ENCODE data around the gene ANO2.
"Not testable (repeated sequence)": the region's sequence is repeated elsewhere in the genome, so short reads cannot be mapped to it uniquely, and the experiment has no call there.

The ANO2 gene

DNA sequence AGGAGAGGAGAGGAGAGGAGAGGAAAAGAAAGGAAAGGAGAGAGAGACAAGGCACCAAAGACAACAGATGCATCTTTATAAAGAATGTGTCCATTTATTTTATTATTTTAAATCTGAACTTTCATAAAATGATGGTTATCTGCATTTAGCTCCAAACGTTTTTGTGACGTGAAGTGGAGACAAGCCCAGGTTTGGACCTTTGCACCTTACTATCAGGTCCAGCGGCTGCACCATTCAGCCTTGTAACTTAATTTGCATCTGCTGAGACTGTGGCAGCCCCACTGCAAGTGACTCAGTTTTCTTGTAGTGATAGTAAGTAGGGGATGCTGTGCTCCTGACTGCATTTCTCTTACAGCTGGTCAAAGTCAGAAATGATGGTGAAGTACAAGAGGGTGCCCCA is 382.5 kb downstream of the ANO2 start:
- Histone ChIP-seq H3K4me3 (ENCODE audit: low read length) (no peak overlapping the region), H2AFZ (ENCODE audit: low read depth, low read length) (no peak overlapping the region), H3K27me3 (ENCODE audit: insufficient read depth, low read length) (no peaks in the 10 kb centered on the region), H3K9me3 (ENCODE audit: low read length) (peaks cover 4% of the 10 kb centered on the region), H3K36me3 (ENCODE audit: insufficient read depth, low read length) (no peaks in the 10 kb centered on the region), H3K4me1 (ENCODE audit: insufficient read depth, low read length) (peaks cover 12% of the 10 kb centered on the region)

DNA sequence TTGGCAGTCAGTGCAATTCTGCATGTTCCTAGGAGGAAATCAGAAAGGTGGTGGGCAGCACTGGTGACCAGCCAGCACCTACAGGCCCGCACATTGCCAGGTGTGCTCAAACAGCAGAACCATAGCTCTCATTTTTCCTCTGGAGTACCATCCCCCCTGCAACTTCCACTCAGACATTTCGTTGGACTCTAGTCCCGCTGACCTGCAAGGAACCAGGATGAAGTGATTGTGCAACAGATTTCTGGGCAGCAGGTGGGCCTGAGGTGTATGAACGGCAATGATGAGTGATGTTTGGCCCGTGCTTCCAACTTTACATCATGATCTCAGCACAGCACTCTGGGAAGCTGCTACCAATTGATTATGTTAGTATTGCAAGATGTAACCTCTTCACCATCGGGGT is 383.2 kb downstream of the ANO2 start:
- Histone ChIP-seq H3K36me3 (ENCODE audit: insufficient read depth, low read length) (no peaks in the 10 kb centered on the region), H2AFZ (ENCODE audit: low read depth, low read length) (no peak overlapping the region), H3K9me3 (ENCODE audit: low read length) (peaks cover 4% of the 10 kb centered on the region), H3K27me3 (ENCODE audit: insufficient read depth, low read length) (no peaks in the 10 kb centered on the region), H3K4me3 (ENCODE audit: low read length) (no peak overlapping the region), H3K4me1 (ENCODE audit: insufficient read depth, low read length) (peaks cover 12% of the 10 kb centered on the region)

DNA sequence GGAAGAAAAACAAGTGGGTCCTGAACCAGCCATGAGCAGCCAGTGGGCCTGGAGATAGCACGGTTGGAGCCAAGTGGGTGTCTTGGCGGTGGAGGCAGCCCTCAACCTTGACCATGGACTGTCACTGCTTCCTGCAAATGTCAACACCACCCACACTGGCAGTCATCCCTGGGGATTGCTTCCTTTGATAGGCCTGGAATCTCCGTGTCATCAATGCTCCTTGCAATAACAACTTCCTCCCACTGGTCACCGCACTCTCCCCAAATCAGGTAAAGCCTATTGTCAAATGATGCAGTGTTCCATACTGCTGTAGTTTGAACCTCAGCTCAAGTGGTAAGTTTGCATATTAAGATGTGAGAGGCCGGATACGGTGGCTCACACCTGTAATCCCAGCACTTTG is 384.0 kb downstream of the ANO2 start:
- Histone ChIP-seq H3K9me3 (ENCODE audit: low read length) (peaks cover 4% of the 10 kb centered on the region), H3K4me3 (ENCODE audit: low read length) (no peak overlapping the region), H3K4me1 (ENCODE audit: insufficient read depth, low read length) (peaks cover 10% of the 10 kb centered on the region), H3K27me3 (ENCODE audit: insufficient read depth, low read length) (no peaks in the 10 kb centered on the region), H2AFZ (ENCODE audit: low read depth, low read length) (no peak overlapping the region), H3K36me3 (ENCODE audit: insufficient read depth, low read length) (no peaks in the 10 kb centered on the region)

- H3K36me3 ChIP-seq (ENCODE audit: insufficient read depth, low read length): no peaks in the 10 kb centered on the region
- peaks cover 2% of the 10 kb centered on the region for H3K9me3 ChIP-seq (ENCODE audit: low read length)
- no peak overlapping the region for H3K4me3 ChIP-seq (ENCODE audit: low read length)
- peaks cover 10% of the 10 kb centered on the region for H3K4me1 ChIP-seq (ENCODE audit: insufficient read depth, low read length)
- no peak overlapping the region for H2AFZ ChIP-seq (ENCODE audit: low read depth, low read length)
- no peaks in the 10 kb centered on the region for H3K27me3 ChIP-seq (ENCODE audit: insufficient read depth, low read length)
Measured at GRCh38 chr12:5560265-5560664, 384.8 kb downstream of the ANO2 start.

- peaks cover 2% of the 10 kb centered on the region for H3K9me3 ChIP-seq (ENCODE audit: low read length)
- H3K4me3 ChIP-seq (ENCODE audit: low read length): no peak overlapping the region
- H3K27me3 ChIP-seq (ENCODE audit: insufficient read depth, low read length): no peaks in the 10 kb centered on the region
- no peaks in the 10 kb centered on the region for H3K36me3 ChIP-seq (ENCODE audit: insufficient read depth, low read length)
- H2AFZ ChIP-seq (ENCODE audit: low read depth, low read length): no peak overlapping the region
- H3K4me1 ChIP-seq (ENCODE audit: insufficient read depth, low read length): peaks cover 10% of the 10 kb centered on the region
Measured at GRCh38 chr12:5557906-5558305, 387.2 kb downstream of the ANO2 start.

GRCh38 chr12:5556946-5557673 is 387.9 kb downstream of the ANO2 start:
- Histone ChIP-seq H3K4me1 (ENCODE audit: insufficient read depth, low read length) (peaks cover 10% of the 10 kb centered on the region), H3K4me3 (ENCODE audit: low read length) (no peak overlapping the region), H3K27me3 (ENCODE audit: insufficient read depth, low read length) (no peaks in the 10 kb centered on the region), H3K9me3 (ENCODE audit: low read length) (peaks cover 2% of the 10 kb centered on the region), H2AFZ (ENCODE audit: low read depth, low read length) (no peak overlapping the region), H3K36me3 (ENCODE audit: insufficient read depth, low read length) (no peaks in the 10 kb centered on the region)

DNA sequence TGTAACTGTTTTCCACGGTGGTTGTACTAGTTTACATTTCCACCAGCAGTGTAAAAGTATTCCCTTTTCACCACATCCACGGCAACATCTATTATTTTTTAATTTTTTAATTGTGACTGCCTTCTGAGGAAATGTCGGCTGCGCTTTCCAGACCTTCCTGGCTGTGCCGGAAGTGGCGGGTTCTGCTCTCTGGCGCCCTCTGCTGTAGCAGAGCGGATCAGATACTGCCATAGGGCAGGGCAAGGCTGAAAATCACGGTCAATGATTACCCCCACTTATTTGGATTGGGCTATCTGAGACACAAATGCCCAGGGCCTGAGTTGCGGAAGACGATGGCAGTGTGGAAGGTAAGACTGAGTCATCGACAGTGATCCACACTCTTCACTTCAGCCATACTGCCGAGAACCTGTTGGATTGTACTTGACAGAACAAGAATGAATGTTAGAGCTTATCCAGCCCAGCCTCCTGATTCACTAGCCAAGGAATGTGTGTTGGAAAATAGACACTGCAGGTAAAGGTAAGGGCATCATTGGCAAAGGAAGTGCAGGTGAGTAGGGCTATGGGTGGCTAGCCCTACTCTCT is 388.9 kb downstream of the ANO2 start:
- Histone ChIP-seq H3K9me3 (ENCODE audit: low read length) (peaks cover 2% of the 10 kb centered on the region), H3K4me3 (ENCODE audit: low read length) (no peak overlapping the region), H2AFZ (ENCODE audit: low read depth, low read length) (no peak overlapping the region), H3K36me3 (ENCODE audit: insufficient read depth, low read length) (no peaks in the 10 kb centered on the region), H3K4me1 (ENCODE audit: insufficient read depth, low read length) (peaks cover 10% of the 10 kb centered on the region), H3K27me3 (ENCODE audit: insufficient read depth, low read length) (no peaks in the 10 kb centered on the region)

DNA sequence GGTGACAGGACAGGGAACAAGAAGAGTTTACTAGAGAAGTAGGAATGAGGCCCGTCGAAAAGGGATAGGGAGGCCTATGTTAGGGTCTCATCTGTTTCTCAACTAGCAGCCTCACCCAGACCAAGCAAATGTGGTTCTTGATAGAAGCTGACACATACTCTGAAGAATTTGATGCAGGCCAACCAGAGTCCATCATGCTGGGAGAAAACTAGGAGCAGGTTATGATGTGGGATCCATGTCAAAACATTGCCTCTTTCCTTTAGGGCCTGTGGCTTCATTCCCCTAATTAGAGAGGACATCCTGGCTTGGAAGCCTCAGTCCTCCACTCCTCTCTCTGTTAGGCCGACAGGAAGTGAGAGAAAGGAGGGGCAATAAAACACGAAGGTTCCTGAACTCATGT is 390.3 kb downstream of the ANO2 start:
- peaks cover 10% of the 10 kb centered on the region for H3K4me1 ChIP-seq (ENCODE audit: insufficient read depth, low read length)
- no peaks in the 10 kb centered on the region for H3K36me3 ChIP-seq (ENCODE audit: insufficient read depth, low read length)

GRCh38 chr12:5549011-5549410 is 396.0 kb downstream of the ANO2 start:
- H3K27me3 ChIP-seq (ENCODE audit: insufficient read depth, low read length): no peaks in the 10 kb centered on the region
- H3K4me3 ChIP-seq (ENCODE audit: low read length): no peak overlapping the region
- H2AFZ ChIP-seq (ENCODE audit: low read depth, low read length): no peak overlapping the region
- no peaks in the 10 kb centered on the region for H3K9me3 ChIP-seq (ENCODE audit: low read length)
- H3K4me1 ChIP-seq (ENCODE audit: insufficient read depth, low read length): no peaks in the 10 kb centered on the region
- no peaks in the 10 kb centered on the region for H3K36me3 ChIP-seq (ENCODE audit: insufficient read depth, low read length)

More for the DNA sequence above, 390.3 kb downstream of the ANO2 start:
- Histone ChIP-seq H2AFZ (ENCODE audit: low read depth, low read length) (no peak overlapping the region), H3K4me3 (ENCODE audit: low read length) (no peak overlapping the region), H3K9me3 (ENCODE audit: low read length) (peaks cover 2% of the 10 kb centered on the region), H3K27me3 (ENCODE audit: insufficient read depth, low read length) (no peaks in the 10 kb centered on the region)

- Histone ChIP-seq H3K4me1 (ENCODE audit: insufficient read depth, low read length) (no peaks in the 10 kb centered on the region), H3K4me3 (ENCODE audit: low read length) (no peak overlapping the region), H3K27me3 (ENCODE audit: insufficient read depth, low read length) (no peaks in the 10 kb centered on the region), H2AFZ (ENCODE audit: low read depth, low read length) (no peak overlapping the region), H3K36me3 (ENCODE audit: insufficient read depth, low read length) (no peaks in the 10 kb centered on the region), H3K9me3 (ENCODE audit: low read length) (no peaks in the 10 kb centered on the region)
Measured at GRCh38 chr12:5548152-5548943, 396.7 kb downstream of the ANO2 start.

DNA sequence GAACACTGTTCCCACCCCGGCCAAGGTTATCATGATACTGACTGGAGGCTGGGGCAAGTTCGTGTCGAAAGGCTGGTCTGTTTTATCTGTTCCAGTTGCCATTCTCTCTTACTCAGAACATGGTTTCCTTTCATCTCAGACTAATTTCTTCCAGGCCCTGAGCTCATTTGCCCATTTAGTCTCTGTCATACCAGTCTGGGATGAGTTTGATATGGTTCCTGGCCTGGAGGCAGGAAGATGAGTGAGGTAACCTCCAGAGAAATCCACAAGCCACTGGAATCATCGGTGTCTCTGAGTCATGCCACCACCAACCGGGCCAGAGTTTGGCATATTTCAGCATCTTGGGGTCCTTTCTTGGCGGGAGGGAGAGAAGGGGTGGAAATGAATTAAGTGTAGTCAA is 398.4 kb downstream of the ANO2 start:
- H3K36me3 ChIP-seq (ENCODE audit: insufficient read depth, low read length): no peaks in the 10 kb centered on the region
- H3K4me1 ChIP-seq (ENCODE audit: insufficient read depth, low read length): no peaks in the 10 kb centered on the region
- H2AFZ ChIP-seq (ENCODE audit: low read depth, low read length): no peak overlapping the region
- H3K9me3 ChIP-seq (ENCODE audit: low read length): no peaks in the 10 kb centered on the region
- H3K4me3 ChIP-seq (ENCODE audit: low read length): no peak overlapping the region
- no peaks in the 10 kb centered on the region for H3K27me3 ChIP-seq (ENCODE audit: insufficient read depth, low read length)

DNA sequence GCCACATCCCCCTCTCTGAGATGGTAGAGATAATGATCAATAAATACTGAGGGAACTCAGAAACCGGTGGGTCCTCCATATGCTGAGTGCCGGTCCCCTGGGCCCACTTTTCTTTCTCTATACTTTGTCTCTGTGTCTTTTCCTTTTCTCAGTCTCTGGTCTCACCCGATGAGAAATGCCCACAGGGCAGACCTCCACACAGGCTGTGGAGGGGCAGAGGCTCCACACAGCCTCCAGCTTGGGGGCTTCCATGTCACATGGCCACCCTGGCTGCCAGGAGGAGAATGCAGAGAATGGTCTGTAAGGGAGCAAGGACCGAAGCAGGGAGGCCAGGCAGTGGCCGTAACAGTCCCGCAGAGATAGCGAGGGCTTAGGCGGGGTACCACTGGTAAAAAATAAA is 407.3 kb downstream of the ANO2 start:
- Histone ChIP-seq H3K27me3 (ENCODE audit: insufficient read depth, low read length) (no peaks in the 10 kb centered on the region), H3K4me1 (ENCODE audit: insufficient read depth, low read length) (no peaks in the 10 kb centered on the region), H3K9me3 (ENCODE audit: low read length) (peaks cover 2% of the 10 kb centered on the region), H2AFZ (ENCODE audit: low read depth, low read length) (no peak overlapping the region), H3K4me3 (ENCODE audit: low read length) (no peak overlapping the region), H3K36me3 (ENCODE audit: insufficient read depth, low read length) (no peaks in the 10 kb centered on the region)

DNA sequence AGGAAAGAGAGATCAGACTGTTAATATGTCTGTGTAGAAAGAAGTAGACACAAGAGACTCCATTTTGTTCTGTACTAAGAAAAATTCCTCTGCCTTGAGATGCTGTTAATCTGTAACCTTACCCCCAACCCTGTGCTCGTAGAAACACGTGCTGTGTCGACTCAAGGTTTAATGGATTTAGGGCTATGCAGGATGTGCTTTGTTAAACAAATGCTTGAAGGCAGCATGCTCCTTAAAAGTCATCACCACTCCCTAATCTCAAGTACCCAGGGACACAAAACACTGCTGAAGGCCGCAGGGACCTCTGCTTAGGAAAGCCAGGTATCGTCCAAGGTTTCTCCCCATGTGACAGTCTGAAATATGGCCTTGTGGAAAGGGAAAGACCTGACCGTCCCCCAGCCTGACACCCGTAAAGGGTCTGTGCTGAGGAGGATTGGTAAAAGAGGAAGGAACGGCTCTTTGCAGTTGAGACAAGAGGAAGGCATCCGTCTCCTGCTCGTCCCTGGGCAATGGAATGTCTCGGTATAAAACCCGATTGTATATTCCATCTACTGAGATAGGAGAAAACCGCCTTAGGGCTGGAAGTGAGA is 407.9 kb downstream of the ANO2 start:
- not testable (repeated sequence) for H3K4me3 ChIP-seq (ENCODE audit: low read length); H3K9me3 ChIP-seq (ENCODE audit: low read length); H3K27me3 ChIP-seq (ENCODE audit: insufficient read depth, low read length); H3K36me3 ChIP-seq (ENCODE audit: insufficient read depth, low read length); H3K4me1 ChIP-seq (ENCODE audit: insufficient read depth, low read length); H2AFZ ChIP-seq (ENCODE audit: low read depth, low read length)

Data from neuron (in vitro differentiated cells).